Measurements from ENCODE around the gene PPIF.

PPIF gene

GRCh38 chr10:79390057-79390456, 42.8 kb downstream of the PPIF start:
- no peak for DNase-seq

- no peak for DNase-seq
Measured at GRCh38 chr10:79390551-79391229, 43.4 kb downstream of the PPIF start.

GRCh38 chr10:79391231-79392019, 44.2 kb downstream of the PPIF start:
- DNase-seq = no peak

GRCh38 chr10:79392020-79392398, 44.7 kb downstream of the PPIF start:
- DNase-seq = no peak

DNA sequence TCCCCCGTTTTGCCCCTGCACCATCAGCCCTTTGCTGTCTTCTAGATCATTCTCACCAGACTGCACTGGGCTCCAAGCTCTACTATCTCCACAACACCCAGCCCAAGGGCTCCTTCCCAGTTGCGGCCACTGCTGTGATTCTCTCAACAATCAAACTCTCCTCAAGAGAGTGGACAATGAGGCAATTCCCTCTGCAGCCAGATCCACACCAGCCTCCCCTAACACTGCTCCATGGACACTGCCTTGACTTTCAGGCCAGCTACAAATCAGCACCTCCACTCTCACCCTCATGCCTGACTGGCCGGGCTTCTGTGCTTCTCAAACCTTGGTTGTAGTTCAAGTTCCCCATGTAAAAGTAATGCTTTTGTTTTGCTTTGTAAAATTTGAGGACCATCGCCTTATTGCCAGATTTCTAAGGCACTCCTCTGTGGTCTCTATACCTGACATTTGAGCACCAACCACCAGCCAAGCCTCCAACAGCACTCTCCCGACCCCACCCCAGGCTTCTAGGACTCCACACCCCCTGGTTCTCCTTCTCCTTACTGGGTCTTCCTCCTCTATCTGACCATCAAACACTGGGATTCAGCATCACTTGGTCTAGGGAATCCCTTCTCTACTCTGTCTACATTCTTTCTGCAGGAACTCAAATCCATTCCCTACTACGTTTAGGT, 45.4 kb downstream of the PPIF start:
- DNase-seq = no peak

- DNase-seq = no peak
Measured at GRCh38 chr10:79393221-79393923, 46.1 kb downstream of the PPIF start.

- no peak for DNase-seq
Measured at GRCh38 chr10:79393924-79394610, 46.8 kb downstream of the PPIF start.

GRCh38 chr10:79394664-79395063, 47.4 kb downstream of the PPIF start:
- DNase-seq = no peak

DNA sequence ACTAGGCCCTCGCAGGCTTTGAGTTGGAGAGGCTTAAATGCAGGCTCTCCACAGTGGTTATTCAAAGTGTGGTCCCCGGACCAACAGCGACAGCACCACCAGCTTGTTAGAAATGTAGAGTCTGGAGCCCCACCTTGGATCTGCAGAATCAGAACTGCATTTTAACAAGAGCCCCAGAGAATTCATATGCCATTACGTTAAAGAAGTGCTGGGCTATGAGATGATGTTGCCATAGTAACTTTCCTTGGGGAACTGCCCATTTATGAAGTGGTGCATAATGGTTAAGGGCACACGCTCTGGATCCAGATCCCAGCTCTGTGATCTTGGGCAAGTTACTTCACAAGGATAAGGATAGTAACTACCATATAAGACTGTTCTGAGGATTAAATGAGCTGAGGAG, 49.3 kb downstream of the PPIF start:
- DNase-seq = no peak

DNA sequence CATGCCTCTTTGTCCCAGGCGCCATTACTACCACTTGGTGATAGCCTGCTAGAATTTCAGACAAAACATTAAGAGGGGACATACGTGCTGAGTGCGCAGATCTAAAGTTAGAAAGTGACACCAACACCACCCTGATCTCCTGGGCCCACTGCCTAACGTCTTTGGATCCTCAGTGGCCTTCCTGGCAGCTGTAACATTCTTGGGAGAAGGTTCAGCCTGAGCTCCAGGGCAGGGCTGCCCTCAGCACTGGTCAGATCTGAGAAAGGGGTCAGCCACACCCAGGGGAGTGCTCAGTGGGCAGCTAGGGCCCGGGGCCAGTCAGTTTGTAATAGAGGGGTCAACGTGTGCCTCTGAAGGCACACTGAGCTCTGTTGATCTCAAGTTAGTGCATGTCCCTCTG, 49.8 kb downstream of the PPIF start:
- DNase-seq = no peak

DNA sequence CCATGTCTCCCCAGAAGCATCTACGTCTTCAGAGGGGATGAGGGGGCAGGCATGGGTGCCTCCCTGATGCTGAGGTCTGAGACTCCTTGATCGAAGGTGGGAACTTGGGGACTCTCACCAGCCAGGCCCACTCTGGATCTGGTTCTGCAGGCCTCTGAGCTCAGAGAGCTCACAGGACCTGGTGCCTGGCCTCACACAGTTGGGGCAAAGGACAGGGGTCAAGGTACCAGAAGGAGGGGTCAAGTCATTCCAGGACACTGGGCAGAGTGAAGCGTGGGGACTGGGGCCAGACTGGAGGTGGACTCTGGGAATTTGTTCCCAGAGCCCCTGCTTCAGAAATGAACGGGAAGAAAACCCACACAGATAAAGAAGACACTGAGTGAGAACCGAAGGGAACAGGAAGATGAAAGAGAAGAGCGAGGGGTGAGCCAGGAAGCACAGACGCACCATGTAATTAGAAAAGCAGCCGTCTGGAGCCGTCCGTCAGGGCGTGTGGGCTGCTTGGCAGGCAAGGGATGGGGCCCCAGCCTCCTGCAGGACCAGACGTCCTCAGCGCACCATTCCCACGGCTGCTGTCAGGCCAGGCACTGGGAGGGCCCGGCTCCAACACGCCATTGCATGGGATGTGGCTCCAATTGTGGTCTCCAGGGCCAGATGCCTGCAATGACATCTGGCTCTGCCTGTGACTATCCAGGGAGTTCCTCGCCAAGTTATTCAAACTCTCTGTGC, 50.5 kb downstream of the PPIF start:
- DNase-seq = no peak

DNA sequence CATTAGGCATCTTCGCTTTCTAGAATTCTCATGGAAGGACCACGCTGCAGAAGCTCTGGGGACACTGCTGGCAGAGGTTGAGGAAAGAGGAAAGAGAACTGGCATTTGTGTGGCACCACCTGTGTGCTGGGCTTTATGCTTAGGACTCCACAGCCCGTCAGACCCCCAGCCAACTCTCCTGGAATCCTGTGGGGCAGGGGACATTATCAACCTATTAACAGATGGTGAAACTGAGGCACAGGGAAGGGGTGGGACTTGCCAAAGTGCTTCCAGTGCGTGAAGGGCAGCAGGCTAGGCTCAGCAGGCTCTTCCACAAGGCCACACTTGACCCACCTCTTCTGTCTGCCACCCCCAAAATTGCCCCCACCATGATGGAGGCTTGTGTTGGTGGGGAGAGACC, 51.4 kb downstream of the PPIF start:
- no peak for DNase-seq

DNA sequence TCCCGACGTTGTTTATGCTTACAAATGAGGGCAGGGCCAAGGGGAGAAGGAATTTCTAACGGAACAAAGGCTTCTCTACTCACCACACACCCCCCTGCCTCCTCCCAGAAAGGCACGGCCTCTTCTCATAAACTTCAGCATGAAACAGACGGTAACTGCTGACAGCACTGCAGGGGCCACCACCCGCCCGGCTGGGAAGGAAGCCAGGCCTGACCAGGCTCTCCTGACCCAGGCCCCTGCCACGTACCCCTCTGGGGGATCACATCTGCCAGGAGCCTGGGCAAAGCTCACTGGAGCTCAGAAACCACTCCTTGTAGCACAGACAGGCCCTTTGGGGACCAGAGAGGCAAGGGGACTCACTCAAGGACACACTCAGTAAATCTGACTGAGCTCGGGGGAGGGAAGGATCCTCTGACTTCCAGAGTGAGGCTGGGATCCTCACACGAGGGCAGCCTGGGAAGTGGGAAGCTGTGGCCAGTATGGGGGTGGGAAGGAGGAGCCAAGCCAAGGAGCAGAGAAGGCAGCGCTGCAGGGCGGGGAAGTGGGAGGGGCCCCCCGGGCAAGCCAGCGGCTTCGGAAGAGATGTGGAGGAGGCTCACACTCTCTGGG, 52.1 kb downstream of the PPIF start:
- DNase-seq = no peak

DNA sequence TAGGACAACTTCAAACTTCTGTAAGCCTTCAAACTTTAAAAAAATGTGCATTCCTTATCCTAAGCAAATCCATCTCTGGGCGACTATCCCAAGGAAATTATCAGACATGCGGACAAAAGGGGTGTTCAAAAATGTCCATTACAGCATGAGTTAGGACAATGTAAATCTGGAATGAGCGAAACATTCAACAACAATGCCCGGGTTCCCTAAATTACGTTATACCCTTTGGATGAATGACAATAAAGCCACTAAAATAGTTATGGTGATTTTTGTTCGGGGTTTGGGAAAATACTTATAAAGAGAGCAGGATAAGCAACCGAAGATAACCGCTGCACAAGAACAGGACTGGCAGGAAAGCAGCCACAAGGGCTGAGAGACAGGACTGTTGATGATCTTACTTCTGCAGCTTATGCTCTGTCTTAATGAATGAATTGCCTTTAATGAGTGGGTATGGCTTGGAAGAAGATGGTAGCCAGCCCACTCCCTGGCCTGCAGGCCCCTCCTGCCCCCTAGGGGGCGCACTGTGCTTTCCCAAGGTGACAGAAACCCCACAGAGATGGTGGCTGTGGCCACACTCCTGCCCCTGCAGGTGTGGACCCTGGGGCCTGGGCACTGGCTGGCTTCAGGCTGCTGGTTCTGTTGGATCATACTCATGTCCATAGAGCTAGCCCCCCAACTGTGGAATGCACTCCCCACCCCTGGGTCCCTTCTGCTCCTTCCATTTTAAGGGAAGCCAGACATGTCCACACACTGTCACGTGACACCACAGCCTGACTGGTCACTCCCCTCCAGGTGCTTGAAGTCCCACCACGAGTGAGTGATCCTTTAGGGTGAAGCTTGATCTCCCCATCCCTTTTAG, 53.1 kb downstream of the PPIF start:
- no peak for DNase-seq

DNA sequence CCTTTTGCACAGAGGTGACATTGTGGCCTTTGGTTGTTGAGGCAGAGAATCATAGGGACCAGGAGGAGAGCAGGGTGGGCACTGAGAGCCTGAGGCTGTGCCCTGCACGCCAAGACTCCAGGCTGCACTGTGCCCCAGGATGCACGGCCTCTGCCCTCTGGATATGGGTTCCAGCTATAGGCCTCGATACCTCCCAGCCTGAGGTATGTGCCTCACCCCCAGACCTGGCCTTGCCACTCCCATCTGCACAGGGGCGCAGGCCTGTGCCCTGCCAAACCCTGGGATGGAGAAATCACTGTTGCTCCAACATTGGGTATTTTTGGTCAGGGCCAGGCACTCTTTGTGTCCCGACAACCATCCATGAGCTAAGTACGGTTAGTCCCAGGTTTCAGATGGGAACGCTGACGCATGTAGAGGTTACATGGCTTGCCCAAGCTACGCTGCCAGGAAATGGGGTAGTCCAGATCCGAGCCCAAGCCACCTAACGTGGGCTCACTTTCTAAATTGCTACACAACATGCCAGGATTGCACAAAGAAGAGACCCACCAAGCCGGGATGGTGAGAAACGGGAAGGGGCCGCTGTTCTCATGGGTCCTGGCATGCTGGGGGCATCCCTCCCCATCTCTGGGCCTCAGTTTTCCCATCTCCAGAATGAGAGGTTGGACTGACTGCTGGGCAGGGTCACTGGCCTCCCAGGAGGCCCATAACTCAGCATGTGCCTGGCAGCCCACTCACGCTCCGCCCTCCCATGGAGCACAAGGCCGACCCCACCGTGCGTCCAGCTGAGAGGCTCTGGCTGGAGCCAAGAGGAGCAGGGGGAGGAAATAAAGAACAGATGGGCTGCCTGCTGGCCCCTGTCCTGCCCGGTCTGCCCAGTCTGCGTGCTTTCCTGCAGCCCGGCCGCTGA, 54.0 kb downstream of the PPIF start:
- no peak for DNase-seq

- DNase-seq = no peak
Measured at GRCh38 chr10:79402625-79402946, 55.3 kb downstream of the PPIF start.

- no peak for DNase-seq
Measured at GRCh38 chr10:79402951-79403350, 55.7 kb downstream of the PPIF start.

GRCh38 chr10:79403441-79404230, 56.4 kb downstream of the PPIF start:
- DNase-seq = no peak

DNA sequence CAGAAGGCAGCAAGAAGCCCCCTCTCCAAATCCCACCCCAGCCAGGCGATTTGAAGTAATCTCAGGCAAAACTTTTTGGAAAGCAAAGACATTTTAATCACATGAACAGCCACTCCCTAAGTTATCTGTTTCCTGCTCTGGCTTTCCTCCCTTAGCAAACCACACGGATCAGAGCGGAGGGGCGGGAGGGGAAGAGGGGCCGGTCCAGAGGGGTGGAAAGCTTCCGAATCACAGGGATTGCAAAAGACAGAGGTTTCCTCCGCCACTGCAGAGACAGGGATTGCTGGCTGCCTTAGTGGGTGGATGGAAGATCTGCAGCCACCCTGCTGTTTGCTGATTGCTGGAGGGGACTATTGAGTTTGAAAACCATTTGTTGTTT, 57.0 kb downstream of the PPIF start:
- peak; percentile 44 for DNase-seq
